Osteocyte (in vitro differentiated cells): Measurements from ENCODE around the gene MTHFD1. TPM values are rescaled to one million over a fixed set of nuclear protein-coding genes. Genes with fewer than 3 reads are reported as not detected.

Experiments used
- DNase-seq: peaks from one replicate; pipeline ENCODE4 v3.0.0; 2021; ENCODE audit warnings: mixed read lengths; ENCODE audit not compliant: unreplicated experiment; ENCODE audit errors: extremely low spot score
- H3K27ac Mint-ChIP-seq: one replicate; pipeline ENCODE4 v1.8.0; 2021; ENCODE audit warnings: mild to moderate bottlenecking, mixed read lengths; ENCODE audit not compliant: unreplicated experiment
- H3K27me3 Mint-ChIP-seq: one replicate; pipeline ENCODE4 v1.8.0; 2021; ENCODE audit warnings: mixed read lengths; ENCODE audit not compliant: unreplicated experiment
- H3K36me3 Mint-ChIP-seq: one replicate; pipeline ENCODE4 v1.8.0; 2021; ENCODE audit warnings: mixed read lengths; ENCODE audit not compliant: unreplicated experiment
- H3K4me1 Mint-ChIP-seq: one replicate; pipeline ENCODE4 v1.8.0; 2021; ENCODE audit warnings: mixed read lengths; ENCODE audit not compliant: unreplicated experiment
- H3K4me3 Mint-ChIP-seq: one replicate; pipeline ENCODE4 v1.8.0; 2021; ENCODE audit warnings: mild to moderate bottlenecking, moderate library complexity, mixed read lengths; ENCODE audit not compliant: unreplicated experiment
- H3K9me3 Mint-ChIP-seq: one replicate; pipeline ENCODE4 v1.8.0; 2021; ENCODE audit warnings: mixed read lengths; ENCODE audit not compliant: unreplicated experiment
- total RNA-seq: library from RNA; stranded (reverse); gene quantifications from 2 replicates; pipeline ENCODE4 v1.2.1, GENCODE V29; 2021
- TF ChIP-seq, protein P1 (sequence below): fragments of 200-600 bp; sonication (generic); IDR thresholded peaks from 2 replicates; pipeline ENCODE4 v1.5.0; 2021; ENCODE audit warnings: antibody characterized with exemption, mild to moderate bottlenecking, moderate library complexity

The MTHFD1 gene
- total RNA-seq, 1 donor from 2014 or later: 77.8 TPM

DNA sequence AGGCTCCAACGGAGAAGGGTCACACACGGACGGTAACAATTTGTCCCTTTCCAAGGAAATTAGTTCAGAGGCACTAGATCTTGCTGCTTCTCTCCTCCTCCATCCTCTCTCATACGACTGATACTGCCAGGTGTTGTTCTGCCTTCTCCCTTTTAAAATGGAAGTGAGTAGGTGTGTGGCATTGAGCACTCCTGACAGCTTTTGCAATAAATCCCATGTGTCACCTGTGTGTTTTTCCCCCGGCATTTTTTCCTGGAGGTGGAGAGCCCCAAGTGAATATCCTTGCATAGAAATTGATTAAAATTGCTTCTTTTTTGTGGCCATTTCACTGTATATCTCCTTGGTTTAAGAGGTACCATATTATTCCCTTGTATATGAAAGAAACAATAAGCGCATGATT, 51.0 kb downstream of the MTHFD1 start:
- TF ChIP-seq, protein P1, sequence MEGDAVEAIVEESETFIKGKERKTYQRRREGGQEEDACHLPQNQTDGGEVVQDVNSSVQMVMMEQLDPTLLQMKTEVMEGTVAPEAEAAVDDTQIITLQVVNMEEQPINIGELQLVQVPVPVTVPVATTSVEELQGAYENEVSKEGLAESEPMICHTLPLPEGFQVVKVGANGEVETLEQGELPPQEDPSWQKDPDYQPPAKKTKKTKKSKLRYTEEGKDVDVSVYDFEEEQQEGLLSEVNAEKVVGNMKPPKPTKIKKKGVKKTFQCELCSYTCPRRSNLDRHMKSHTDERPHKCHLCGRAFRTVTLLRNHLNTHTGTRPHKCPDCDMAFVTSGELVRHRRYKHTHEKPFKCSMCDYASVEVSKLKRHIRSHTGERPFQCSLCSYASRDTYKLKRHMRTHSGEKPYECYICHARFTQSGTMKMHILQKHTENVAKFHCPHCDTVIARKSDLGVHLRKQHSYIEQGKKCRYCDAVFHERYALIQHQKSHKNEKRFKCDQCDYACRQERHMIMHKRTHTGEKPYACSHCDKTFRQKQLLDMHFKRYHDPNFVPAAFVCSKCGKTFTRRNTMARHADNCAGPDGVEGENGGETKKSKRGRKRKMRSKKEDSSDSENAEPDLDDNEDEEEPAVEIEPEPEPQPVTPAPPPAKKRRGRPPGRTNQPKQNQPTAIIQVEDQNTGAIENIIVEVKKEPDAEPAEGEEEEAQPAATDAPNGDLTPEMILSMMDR: no peak
- H3K4me3 Mint-ChIP-seq: peak overlapping the region; percentile 30
- no peaks in the 10 kb centered on the region for H3K9me3 Mint-ChIP-seq
- H3K36me3 Mint-ChIP-seq: peaks cover 23% of the 10 kb centered on the region
- peak overlapping the region; percentile 91 for H3K27ac Mint-ChIP-seq
- peaks cover 57% of the 10 kb centered on the region for H3K4me1 Mint-ChIP-seq
- H3K27me3 Mint-ChIP-seq: no peaks in the 10 kb centered on the region
- no peak for DNase-seq

DNA sequence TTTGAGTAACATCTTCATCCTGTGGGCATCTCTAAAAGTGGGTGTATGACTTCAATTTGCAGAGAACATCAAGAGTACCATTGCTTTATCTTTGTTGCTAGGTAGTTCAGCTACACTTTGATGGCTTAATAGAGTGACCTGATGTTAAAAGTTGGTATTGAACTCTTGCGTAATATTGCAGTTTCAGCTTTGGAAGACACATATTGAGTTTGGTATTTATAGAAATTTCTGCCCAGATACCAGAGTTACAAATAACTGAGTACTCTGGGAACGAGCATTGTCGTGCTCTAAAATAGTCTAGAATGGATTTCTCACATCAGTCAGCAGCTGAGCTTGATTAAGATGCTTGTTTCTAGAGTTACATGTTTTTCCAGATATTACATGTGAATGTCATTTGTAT, 52.3 kb downstream of the MTHFD1 start:
- H3K4me3 Mint-ChIP-seq: no peak overlapping the region
- TF ChIP-seq, protein P1: no peak
- no peak overlapping the region for H3K27ac Mint-ChIP-seq
- H3K4me1 Mint-ChIP-seq: peaks cover 70% of the 10 kb centered on the region
- no peaks in the 10 kb centered on the region for H3K27me3 Mint-ChIP-seq
- no peak for DNase-seq
- H3K9me3 Mint-ChIP-seq: no peaks in the 10 kb centered on the region
- peaks cover 19% of the 10 kb centered on the region for H3K36me3 Mint-ChIP-seq

DNA sequence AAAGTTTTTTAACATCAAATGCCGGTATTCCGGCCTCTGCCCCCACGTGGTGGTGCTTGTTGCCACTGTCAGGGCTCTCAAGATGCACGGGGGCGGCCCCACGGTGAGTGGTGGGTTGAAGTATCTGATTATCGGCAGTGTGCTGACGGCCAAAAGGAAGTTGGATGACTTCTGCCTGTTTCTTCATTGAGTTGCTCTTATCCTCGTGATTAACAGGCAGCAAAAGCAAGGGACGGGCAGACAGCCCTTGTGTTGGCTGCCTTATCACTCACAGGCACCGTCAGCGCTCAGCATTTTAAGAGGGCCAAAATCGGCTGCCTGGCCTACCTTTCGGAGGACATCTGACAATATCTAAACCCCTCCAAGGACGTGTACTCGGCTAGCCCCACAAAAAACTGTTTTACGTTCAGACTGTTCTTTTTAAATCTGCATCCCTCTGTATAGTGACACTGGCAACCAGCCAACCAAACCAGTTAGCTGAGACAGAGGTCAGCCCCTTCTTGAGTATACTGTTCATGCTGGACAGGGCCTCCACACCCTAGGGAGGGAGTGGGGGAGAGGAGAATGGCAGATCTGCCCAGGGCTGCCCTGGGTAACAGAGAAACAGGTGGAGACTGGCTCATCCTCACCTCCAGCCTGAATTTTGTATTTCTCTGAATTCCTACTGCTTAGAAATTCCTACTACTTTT, 54.3 kb downstream of the MTHFD1 start:
- H3K4me3 Mint-ChIP-seq: no peak overlapping the region
- peaks cover 19% of the 10 kb centered on the region for H3K36me3 Mint-ChIP-seq
- TF ChIP-seq, protein P1: no peak
- no peaks in the 10 kb centered on the region for H3K9me3 Mint-ChIP-seq
- DNase-seq: no peak
- H3K27me3 Mint-ChIP-seq: no peaks in the 10 kb centered on the region
- peaks cover 69% of the 10 kb centered on the region for H3K4me1 Mint-ChIP-seq
- peak overlapping the region; percentile 14 for H3K27ac Mint-ChIP-seq

DNA sequence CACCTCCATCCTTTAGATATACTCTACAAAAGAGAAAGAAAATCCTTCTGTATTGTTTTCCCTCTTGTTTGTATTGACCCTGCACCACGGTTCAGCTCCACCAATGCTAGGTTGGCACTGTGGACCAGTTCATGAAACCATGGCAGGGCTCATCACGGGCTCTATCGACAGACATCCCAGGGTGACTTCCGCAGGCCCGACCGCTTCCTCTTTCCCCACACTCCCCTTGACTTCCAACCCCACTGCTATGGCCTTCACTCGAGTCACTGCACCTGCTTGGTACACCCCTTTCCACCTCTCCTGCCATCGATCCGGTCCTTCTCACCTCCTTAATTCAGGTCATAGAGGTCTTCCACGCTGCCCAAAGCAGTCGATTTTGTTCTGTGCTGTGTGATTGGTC, 56.0 kb downstream of the MTHFD1 start:
- no peak overlapping the region for H3K4me3 Mint-ChIP-seq
- no peaks in the 10 kb centered on the region for H3K9me3 Mint-ChIP-seq
- TF ChIP-seq, protein P1: no peak
- peaks cover 21% of the 10 kb centered on the region for H3K36me3 Mint-ChIP-seq
- peaks cover 64% of the 10 kb centered on the region for H3K4me1 Mint-ChIP-seq
- DNase-seq: no peak
- peak overlapping the region; percentile 92 for H3K27ac Mint-ChIP-seq
- no peaks in the 10 kb centered on the region for H3K27me3 Mint-ChIP-seq

DNA sequence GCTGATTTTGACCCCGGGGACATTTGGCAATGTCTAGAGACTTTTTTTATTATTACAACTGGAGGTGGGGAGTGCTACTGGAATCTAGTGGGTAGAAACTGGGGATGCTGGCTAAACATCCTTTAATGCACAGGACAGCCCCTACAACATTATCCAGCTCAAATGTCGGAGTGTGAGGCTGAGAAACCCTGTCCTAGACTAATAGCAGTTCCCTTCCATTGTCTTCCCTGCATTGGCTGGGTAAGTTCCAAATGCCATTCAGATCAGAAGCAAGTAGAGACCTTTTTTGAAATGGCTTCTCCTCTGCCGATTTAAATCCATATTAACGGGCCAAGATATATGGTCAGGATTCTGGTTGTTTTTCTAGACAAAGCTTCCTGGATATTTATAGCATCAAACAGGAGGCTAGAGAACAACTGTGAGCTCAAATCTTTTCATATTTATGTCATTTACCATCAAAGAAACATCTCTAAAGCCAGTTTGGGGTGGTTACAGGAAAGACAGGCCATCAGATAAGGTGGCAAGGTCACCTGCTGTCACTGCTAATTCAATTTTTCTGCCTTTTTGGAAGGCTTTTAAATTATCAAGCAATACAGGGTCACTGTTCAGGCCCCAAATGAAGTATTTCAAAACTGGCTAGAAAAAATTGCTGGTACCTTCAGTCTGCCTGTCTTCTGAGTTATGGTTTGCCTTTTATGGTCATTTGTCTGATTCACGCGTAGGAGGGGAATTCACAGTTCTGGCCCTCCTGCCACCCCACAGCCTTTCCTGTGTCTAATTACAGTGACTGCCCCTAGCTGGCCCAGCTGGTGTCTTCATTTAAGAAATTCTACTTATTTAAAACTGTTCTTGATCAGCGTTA, 57.1 kb downstream of the MTHFD1 start:
- Mint-ChIP-seq H3K27ac (peak overlapping the region; percentile 92), H3K36me3 (peaks cover 21% of the 10 kb centered on the region), H3K4me1 (peaks cover 60% of the 10 kb centered on the region), H3K4me3 (no peak overlapping the region), H3K27me3 (no peaks in the 10 kb centered on the region), H3K9me3 (no peaks in the 10 kb centered on the region)
- peak; percentile 76 for DNase-seq
- TF ChIP-seq, protein P1: no peak
